MM.1S (cell line): ENCODE measurements around the gene SLC10A3.

Experiments used
- CTCF ChIP-seq: fragments of 300-600 bp; sonication (generic); IDR thresholded peaks from 2 replicates; pipeline ENCODE4 v1.5.1; 2016; ENCODE audit warnings: antibody characterized with exemption, low read length, mixed read lengths
- EZH2 ChIP-seq: fragments of 300-600 bp; sonication (generic); optimal IDR thresholded peaks from 2 replicates; pipeline ENCODE3; 2017; ENCODE audit warnings: low read depth, mild to moderate bottlenecking, antibody characterized with exemption, low read length, mixed read lengths

GRCh38 chrX:154476821-154477220 lies 13.6 kb downstream of the SLC10A3 start:
- TF ChIP-seq CTCF: no peak
- no peak for TF ChIP-seq EZH2
